HUES48 (cell line): Measurements from ENCODE around the gene SPRR2F.

ENCODE experiments used
- H3K27ac ChIP-seq: one replicate; pipeline ENCODE4 v1.7.0; 2013; ENCODE audit warnings: low read depth, low read length, inconsistent platforms
- H3K27me3 ChIP-seq: 2 replicates; pipeline ENCODE4 v1.6.1; 2013; ENCODE audit warnings: mild to moderate bottlenecking, low read length; ENCODE audit not compliant: control insufficient read depth, insufficient read depth
- H3K36me3 ChIP-seq: 2 replicates; pipeline ENCODE4 v1.6.1; 2013; ENCODE audit warnings: low read length; ENCODE audit not compliant: control insufficient read depth, insufficient read depth
- H3K4me1 ChIP-seq: 2 replicates; pipeline ENCODE4 v1.6.1; 2013; ENCODE audit warnings: mild to moderate bottlenecking, low read length; ENCODE audit not compliant: control insufficient read depth, insufficient read depth
- H3K4me3 ChIP-seq: 2 replicates; pipeline ENCODE4 v1.5.1; 2013; ENCODE audit warnings: mild to moderate bottlenecking, low read depth, low read length
- H3K9ac ChIP-seq: 2 replicates; pipeline ENCODE4 v1.6.1; 2013; ENCODE audit warnings: mild to moderate bottlenecking, low read depth, low read length, moderate library complexity
- H3K9me3 ChIP-seq: 2 replicates; pipeline ENCODE4 v1.6.1; 2013; ENCODE audit warnings: low read length; ENCODE audit not compliant: control insufficient read depth, insufficient read depth

The SPRR2F gene

GRCh38 chr1:153072806-153073726 lies 40.2 kb downstream of the SPRR2F start:
- Histone ChIP-seq H3K9me3 (no peaks in the 10 kb centered on the region), H3K27ac (no peak overlapping the region), H3K9ac (no peak overlapping the region), H3K36me3 (no peaks in the 10 kb centered on the region), H3K4me1 (no peaks in the 10 kb centered on the region), H3K27me3 (no peaks in the 10 kb centered on the region), H3K4me3 (no peak overlapping the region)

DNA sequence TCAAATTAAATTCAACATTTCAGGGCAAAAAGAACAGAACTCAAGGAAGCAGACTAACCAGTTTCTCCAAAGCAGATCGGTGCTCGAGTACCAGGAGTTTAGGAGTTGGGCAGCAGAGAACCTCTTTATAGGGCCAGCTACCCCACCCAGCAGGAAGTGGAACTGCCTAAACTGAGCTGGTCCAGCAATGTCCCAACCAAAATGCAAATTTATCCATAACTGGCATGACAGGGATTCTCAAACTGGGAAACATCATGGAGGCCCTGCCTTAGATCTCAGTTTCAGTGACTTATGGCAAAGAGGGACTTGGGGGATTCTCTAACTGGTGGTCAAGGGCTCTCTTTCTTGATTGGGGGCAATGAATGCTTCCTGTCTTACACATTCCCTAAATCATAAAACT lies 41.8 kb downstream of the SPRR2F start, which contains the start of gene SPRR2B:
Gene SPRR2B, minus strand, starts transcription at position 101 of the 400 bp plus-strand sequence. CDS start 772 bp downstream, outside the sequence.
- no peak within 1 kb of the TSS for H3K9ac ChIP-seq
- H3K4me3 ChIP-seq: no peak within 1 kb of the TSS
- H3K4me1 ChIP-seq: no peaks in the 10 kb centered on the region
- no peaks in the 10 kb centered on the region for H3K36me3 ChIP-seq
- no peak within 1 kb of the TSS for H3K27ac ChIP-seq
- no peaks in the 10 kb centered on the region for H3K27me3 ChIP-seq
- H3K9me3 ChIP-seq: no peaks in the 10 kb centered on the region

GRCh38 chr1:153070243-153070642 lies 43.1 kb downstream of the SPRR2F start:
- no peaks in the 10 kb centered on the region for H3K9me3 ChIP-seq
- H3K4me1 ChIP-seq: no peaks in the 10 kb centered on the region
- no peak overlapping the region for H3K9ac ChIP-seq
- H3K27me3 ChIP-seq: no peaks in the 10 kb centered on the region
- H3K36me3 ChIP-seq: no peaks in the 10 kb centered on the region
- no peak overlapping the region for H3K27ac ChIP-seq
- H3K4me3 ChIP-seq: no peak overlapping the region
